ENCODE data around the gene FREM3.
"Not testable (repeated sequence)": the region's sequence is repeated elsewhere in the genome, so short reads cannot be mapped to it uniquely, and the experiment has no call there.

The FREM3 gene

GRCh38 chr4:143700416-143701352 lies at the start of gene FREM3:
Gene FREM3 (minus strand): TSS chr4:143700675. CDS start chr4:143700675, 0 bp downstream.
- no peak for DNase-seq (ENCODE audit: low read depth)
- TF ChIP-seq POLR2A (IDR thresholded peaks at IDR 0.05; ENCODE audit: extremely low read depth, insufficient read length), result no peak
- no peak for TF ChIP-seq MAX (IDR thresholded peaks at IDR 0.05; ENCODE audit: low read depth, low read length)
- TF ChIP-seq MYC (IDR thresholded peaks at IDR 0.05; ENCODE audit: low read depth, low read length), result no peak
- no peak for TF ChIP-seq CTCF (IDR thresholded peaks at IDR 0.05; ENCODE audit: low read depth, low read length)
- H3K4me3 ChIP-seq (ENCODE audit: low read depth, low read length), result no peak within 1 kb of the TSS

DNA sequence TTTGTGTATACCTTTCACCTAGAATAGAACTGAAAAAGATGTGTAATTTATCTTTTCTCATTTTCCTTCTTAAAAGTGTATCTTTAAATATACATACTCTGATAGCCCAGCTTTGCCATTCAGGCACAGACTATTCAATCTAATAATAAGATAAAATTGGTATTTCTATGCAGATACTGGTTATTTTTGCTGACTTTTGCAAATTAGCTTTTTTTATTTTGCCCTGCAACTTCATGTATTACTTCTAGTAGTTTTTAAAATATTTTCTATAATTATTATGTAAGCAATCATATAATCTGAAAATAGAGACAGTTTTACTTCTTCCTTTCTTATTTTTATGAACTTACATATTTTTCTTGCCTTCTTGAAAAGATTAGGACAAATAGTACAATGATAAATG lies 45.4 kb upstream of the FREM3 start:
- TF ChIP-seq CTCF (IDR thresholded peaks at IDR 0.05; ENCODE audit: low read depth, low read length), result no peak
- no peak for TF ChIP-seq MYC (IDR thresholded peaks at IDR 0.05; ENCODE audit: low read depth, low read length)
- TF ChIP-seq POLR2A (IDR thresholded peaks at IDR 0.05; ENCODE audit: extremely low read depth, insufficient read length), result no peak
- TF ChIP-seq MAX (IDR thresholded peaks at IDR 0.05; ENCODE audit: low read depth, low read length), result no peak
- DNase-seq (ENCODE audit: low read depth), result no peak
- H3K4me3 ChIP-seq (ENCODE audit: low read depth, low read length), result no peak overlapping the region

GRCh38 chr4:143743591-143743990 lies 43.1 kb upstream of the FREM3 start:
- TF ChIP-seq POLR2A (IDR thresholded peaks at IDR 0.05; ENCODE audit: extremely low read depth, insufficient read length) (no peak), MYC (IDR thresholded peaks at IDR 0.05; ENCODE audit: low read depth, low read length) (no peak), CTCF (IDR thresholded peaks at IDR 0.05; ENCODE audit: low read depth, low read length) (no peak), MAX (IDR thresholded peaks at IDR 0.05; ENCODE audit: low read depth, low read length) (no peak)
- H3K4me3 ChIP-seq (ENCODE audit: low read depth, low read length), result no peak overlapping the region
- DNase-seq (ENCODE audit: low read depth), result no peak

- TF ChIP-seq MYC (IDR thresholded peaks at IDR 0.05; ENCODE audit: low read depth, low read length) (no peak), CTCF (IDR thresholded peaks at IDR 0.05; ENCODE audit: low read depth, low read length) (no peak), POLR2A (IDR thresholded peaks at IDR 0.05; ENCODE audit: extremely low read depth, insufficient read length) (no peak), MAX (IDR thresholded peaks at IDR 0.05; ENCODE audit: low read depth, low read length) (no peak)
- no peak for DNase-seq (ENCODE audit: low read depth)
- H3K4me3 ChIP-seq (ENCODE audit: low read depth, low read length), result no peak overlapping the region
These were observed 42.4 kb upstream of the FREM3 start for GRCh38 chr4:143742834-143743233.

DNA sequence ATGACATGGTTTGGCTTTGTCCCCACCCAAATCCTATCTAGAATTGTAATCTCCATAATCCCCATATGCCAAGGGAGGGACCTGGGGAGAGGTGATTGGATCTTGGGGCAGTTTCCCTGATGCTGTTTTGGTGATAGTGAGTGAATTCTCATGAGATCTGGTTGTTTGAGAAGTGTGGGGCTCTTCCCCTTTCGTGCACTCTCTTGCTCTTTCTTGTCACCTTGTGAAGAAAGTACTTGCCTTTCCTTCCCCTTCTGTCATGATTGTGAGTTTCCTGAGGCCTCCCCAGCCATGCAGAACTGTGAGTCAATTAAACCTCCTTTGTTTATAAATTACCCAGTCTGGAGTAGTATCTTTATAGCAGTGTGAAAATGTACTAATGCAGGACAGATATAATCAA lies 36.4 kb upstream of the FREM3 start:
- no peak overlapping the region for H3K4me3 ChIP-seq (ENCODE audit: low read depth, low read length)
- TF ChIP-seq MAX (IDR thresholded peaks at IDR 0.05; ENCODE audit: low read depth, low read length) (no peak), CTCF (IDR thresholded peaks at IDR 0.05; ENCODE audit: low read depth, low read length) (no peak), POLR2A (IDR thresholded peaks at IDR 0.05; ENCODE audit: extremely low read depth, insufficient read length) (no peak), MYC (IDR thresholded peaks at IDR 0.05; ENCODE audit: low read depth, low read length) (no peak)
- DNase-seq (ENCODE audit: low read depth), result no peak

DNA sequence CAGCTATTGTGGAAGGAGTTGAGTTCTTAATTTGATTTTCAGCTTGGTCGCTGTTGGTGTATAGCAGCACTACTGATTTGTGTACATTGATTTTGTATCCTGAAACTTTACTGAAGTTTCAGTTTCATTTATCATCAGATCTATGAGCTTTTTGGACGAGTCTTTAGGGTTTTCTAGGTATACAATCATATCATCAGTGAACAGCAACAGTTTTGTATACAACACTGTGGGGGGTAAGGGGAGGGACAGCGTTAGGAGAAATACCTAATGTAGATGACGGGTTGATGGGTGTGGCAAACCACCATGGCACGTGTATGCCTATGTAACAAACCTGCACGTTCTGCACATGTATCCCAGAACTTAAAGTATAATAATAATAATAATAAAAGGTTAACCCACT lies 35.6 kb upstream of the FREM3 start:
- not testable (repeated sequence) for DNase-seq (ENCODE audit: low read depth); H3K4me3 ChIP-seq (ENCODE audit: low read depth, low read length)

All from NB4 (cell line).